ENCODE measurements around the gene PHACTR3.

DNA sequence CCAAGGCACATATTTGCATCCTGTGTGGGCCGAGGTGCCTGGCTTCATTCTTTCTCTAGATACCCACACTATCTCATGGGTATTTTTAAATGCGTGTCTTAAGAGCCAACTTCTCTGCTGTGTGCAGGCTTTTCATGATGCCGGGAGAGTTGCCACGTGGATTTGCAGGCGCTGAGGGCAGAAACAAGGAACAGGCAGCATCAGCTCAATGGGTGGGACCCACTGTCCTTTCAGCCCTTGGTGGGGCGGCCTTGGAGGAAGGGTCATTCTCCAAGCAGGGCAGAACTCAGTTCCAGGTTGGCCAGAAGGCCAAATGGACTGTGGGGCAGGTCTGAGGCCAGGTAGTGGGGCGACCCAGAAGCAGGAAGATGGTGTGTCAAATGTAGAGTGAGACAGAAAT lies 84.7 kb downstream of the PHACTR3 start:
- TF ChIP-seq POLR2A (IDR thresholded peaks at IDR 0.05) (no peak), CTCF (IDR thresholded peaks at IDR 0.05) (no peak)

All from gastroesophageal sphincter (tissue), 3 donors.